DMS 273 (cell line): Measurements from ENCODE around the gene ITGA7.

ENCODE experiments used
- DNase-seq: peaks from one replicate; lab custom pipeline; 2025; ENCODE audit not compliant: unreplicated experiment; lab: John Stamatoyannopoulos, UW

The ITGA7 gene

DNA sequence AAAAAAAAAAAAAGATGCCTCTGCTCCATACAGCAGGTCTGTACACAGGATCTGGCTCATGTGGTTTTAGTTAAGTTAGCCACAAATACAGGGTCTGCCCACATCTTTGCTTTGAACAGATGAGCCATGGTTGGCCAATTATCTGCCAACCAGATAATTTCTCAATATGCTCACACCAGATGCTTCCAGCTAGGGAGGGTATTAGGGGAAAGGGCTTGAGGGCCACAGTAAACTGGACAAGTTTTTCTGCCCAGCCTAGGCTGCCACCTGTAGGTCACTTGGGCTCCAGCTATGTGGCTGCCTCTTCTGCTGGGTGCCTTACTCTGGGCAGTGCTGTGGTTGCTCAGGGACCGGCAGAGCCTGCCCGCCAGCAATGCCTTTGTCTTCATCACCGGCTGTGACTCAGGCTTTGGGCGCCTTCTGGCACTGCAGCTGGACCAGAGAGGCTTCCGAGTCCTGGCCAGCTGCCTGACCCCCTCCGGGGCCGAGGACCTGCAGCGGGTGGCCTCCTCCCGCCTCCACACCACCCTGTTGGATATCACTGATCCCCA is 13.3 kb upstream of the ITGA7 start:
- DNase-seq, result peak; percentile 96

- peak; percentile 85 for DNase-seq
These were observed 12.4 kb upstream of the ITGA7 start, which contains the start of gene RDH5 for GRCh38 chr12:55720071-55720564. Gene RDH5 (plus strand): TSS chr12:55720393. CDS start chr12:55721185, 792 bp downstream.

- DNase-seq, result no peak
These were observed 11.7 kb upstream of the ITGA7 start for GRCh38 chr12:55719371-55719770.

DNA sequence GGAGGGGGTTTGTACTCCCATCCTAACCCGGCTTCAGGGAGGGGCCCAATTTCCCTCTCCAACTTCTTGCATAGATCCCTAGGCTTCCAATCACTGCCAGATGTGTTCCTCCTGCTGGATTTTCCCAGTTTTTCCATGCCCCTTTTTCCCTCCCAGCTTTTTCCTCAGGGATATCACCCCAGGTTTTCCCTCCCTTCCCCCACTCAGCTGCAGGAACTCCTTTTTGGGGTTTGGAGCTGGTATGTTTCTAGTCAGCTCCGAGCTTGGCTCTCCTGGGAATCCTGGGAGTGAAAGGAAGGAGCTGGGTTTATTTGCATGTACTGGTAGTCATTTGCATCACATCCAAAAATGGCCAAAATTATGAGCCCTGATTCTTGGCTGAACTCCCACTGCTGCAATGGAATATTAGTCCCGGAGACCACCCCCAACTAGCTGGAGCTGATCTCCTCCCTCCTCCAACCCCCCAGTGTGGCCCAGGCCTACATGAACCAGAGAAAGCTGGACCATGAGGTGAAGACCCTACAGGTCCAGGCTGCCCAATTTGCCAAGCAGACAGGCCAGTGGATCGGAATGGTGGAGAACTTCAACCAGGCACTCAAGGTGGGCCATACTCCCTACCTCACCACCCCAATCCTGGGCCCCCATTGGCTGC is 11.0 kb upstream of the ITGA7 start:
- peak; percentile 34 for DNase-seq

- no peak for DNase-seq
These were observed 10.3 kb upstream of the ITGA7 start for GRCh38 chr12:55718015-55718414.

DNA sequence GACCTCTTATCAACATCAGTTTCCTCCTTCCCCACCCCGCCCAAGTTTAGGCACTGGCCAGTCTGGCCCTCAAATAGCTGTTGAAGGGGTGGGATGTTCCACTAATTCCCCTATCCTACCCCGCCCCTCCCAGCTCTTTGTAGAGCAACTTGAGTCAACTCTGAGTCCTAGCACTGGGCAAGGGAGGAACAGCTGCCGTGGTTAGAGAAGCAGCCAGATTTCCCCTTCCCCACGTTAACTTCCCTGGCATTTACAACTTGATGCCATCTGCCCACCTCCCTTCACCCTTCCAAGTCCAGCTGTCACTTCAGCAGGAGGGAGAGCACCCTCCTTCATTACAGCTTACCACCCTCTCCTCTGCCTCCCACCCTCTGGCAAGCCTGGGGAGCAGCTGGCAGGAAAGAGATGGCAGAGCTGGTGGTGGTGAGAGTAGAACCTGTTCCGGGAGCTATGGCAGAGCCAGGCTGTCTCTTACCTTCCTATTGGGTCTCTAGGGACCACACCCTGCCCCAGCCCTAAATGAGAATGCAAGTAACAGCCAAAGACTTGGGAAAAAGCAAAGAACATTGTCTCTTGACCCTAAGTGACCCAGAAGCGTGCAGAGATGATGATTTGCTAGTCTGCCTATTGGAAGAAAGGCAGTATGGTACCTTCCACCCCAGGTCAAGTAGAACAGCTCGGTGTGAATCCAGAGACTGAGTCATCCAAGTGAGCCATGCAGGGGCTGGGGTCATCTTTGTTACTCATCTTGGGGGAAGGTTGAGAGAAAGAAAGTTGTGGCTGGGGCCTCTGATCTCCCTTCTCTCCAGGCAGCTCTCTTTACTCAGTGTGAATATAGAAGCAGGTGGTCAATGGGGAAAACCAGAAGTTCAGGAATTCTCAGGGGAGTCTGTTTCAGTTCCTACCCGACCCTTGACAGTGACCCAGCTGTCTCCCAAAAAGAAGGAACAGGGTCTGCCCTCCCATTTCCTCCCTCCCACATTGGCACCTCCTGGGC is 9.6 kb upstream of the ITGA7 start:
- DNase-seq, result peak; percentile 98

GRCh38 chr12:55716582-55716957 is 8.9 kb upstream of the ITGA7 start:
- no peak for DNase-seq

DNA sequence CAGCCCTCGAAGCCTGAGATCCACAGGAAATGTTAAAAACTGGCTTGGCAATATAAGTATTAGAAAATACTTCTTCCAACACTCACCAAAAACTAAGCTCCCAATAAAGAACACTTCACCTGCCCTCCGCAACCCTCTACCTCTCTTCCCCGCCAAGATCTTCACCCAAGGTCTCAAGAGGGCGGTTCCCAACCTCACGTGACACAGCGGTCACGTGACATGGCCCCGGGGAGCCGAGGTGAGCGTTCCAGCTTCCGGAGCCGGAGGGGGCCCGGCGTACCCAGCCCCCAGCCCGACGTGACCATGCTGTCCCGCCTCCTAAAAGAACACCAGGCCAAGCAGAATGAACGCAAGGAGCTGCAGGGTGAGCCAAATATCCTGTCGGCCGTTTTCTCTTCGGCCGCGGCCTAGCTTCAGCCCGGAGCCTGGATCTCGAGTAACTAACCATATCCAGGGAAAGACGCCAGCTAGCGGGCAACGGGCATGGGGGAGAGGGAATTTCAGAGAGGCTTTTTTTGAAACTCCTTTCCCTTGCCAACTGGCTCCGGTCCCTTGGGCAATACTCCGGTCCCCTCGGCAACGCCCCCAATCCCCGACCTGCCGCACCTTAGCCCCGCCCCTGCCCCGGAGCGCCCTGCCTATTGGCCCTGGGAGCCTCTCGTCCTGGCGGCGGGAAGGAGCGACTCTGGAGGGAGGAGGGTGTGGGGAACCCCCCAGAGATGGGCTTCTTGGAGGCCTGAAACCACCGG is 8.3 kb upstream of the ITGA7 start, which contains the start of gene BLOC1S1:
BLOC1S1 (plus strand) TSS at position 214 of the 749 bp plus-strand sequence; CDS start at position 220, 6 bp downstream.
- peak; percentile 97 for DNase-seq

GRCh38 chr12:55715169-55715764 is 7.6 kb upstream of the ITGA7 start:
- DNase-seq, result no peak

- no peak for DNase-seq
These were observed 6.0 kb upstream of the ITGA7 start for GRCh38 chr12:55713721-55714120.

DNA sequence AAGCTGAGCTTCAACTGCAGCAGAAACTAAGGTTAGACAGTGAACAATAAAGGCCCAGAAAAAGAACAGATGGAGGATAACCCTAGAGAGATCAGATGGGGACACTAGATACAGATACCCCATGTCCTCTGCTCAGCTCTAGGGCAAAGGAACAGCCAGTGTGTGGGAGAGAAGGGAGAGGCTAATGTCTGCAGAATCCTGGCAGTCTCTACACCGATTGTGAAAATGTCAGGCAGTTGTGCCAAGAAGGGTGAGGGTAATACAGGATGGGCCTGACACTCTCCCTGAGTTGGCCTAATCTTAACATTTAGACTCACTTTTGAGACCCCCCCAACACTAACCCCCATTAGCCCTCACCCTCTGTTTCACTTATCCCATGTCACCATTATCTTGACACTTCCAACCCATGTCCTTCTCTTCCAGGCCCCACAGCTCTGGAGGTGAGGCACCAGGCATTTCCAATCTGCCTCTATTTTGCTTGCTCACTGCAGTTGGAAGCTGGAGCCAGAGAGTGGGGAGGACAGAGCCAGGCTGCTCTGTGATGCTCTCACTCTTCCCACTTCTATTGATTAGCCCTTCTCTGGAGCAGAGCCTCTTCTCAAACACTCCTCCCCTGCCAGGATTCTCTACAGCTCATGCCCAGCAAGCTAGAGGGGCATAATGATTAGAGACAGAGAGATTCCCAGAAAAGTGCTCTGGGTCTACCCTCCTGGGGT is 5.2 kb upstream of the ITGA7 start:
- DNase-seq, result peak; percentile 19

GRCh38 chr12:55711786-55712553 is 4.3 kb upstream of the ITGA7 start:
- DNase-seq, result peak; percentile 46

- DNase-seq, result peak; percentile 41
These were observed 1.1 kb upstream of the ITGA7 start for GRCh38 chr12:55708695-55709233.

- peak; percentile 57 for DNase-seq
These were observed 459 bp downstream of the ITGA7 start for GRCh38 chr12:55707219-55707671.

GRCh38 chr12:55706568-55707218 is 1.0 kb downstream of the ITGA7 start:
- DNase-seq, result peak; percentile 25

DNA sequence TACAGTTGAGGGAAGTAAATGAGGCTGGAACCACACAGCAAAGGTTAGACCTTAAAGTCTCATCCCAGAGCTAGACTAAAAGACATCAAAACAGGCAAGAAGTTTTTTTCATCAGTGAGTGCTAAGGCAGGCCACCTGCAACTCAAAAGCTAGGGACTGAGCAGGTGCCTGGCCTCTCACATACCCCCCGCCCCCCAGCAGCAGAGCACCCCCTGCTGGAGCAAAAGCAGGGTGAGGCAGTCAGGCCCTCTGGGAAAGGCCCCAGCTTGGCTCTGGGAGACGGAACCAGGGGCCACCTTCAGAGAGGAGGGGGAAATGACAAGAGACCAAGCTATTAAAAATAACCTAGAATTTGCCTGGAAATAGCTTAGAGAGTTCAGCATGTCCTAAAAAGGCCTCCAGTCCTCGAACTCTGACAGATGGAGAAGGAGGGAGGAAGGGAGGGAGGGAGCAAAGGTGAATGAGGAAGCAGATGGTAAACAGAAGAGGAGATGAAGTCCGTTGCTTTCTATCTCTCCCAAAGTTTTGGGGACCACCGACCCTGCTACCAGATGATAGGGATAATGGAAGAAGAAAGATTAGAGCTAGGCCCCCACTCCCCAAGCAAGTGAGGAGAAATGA is 1.8 kb downstream of the ITGA7 start:
- peak; percentile 64 for DNase-seq
